ENCODE data around the gene FGD5.

Gene FGD5

GRCh38 chr3:14913071-14913925 is 94.5 kb downstream of the FGD5 start:
- H3K9me3 ChIP-seq (ENCODE audit: control insufficient read depth, low read length) = no peaks in the 10 kb centered on the region
- no peak overlapping the region for H2AK5ac ChIP-seq (ENCODE audit: low read length, severe bottlenecking)
- no peak overlapping the region for H2BK12ac ChIP-seq (ENCODE audit: low read length in 2 of 2)
- H3K14ac ChIP-seq (ENCODE audit: low read length in 2 of 2) = peak overlapping the region in 1 of 2 experiments; percentile 57
- no peak overlapping the region for H4K91ac ChIP-seq (ENCODE audit: low read length)
- WGBS = 71% methylated on average over 9 of the region's 10 CpGs
- peak overlapping the region; percentile 16 for H3K4me2 ChIP-seq (ENCODE audit: low read length, poor library complexity, severe bottlenecking)
- H3K36me3 ChIP-seq (ENCODE audit: control insufficient read depth in 1 of 2, insufficient read depth in 2 of 2, low read depth in 1 of 2, low read length in 2 of 2) = no peaks in the 10 kb centered on the region
- H3K4me1 ChIP-seq (ENCODE audit: control insufficient read depth, insufficient read depth, low read depth, low read length) = no peaks in the 10 kb centered on the region
- H2AFZ ChIP-seq (ENCODE audit: low read depth, low read length) = no peak overlapping the region
- no peaks in the 10 kb centered on the region for H3K79me1 ChIP-seq (replicated peaks; ENCODE audit: low read length, poor library complexity, severe bottlenecking)
- H2BK120ac ChIP-seq (ENCODE audit: low read depth, low read length) = no peak overlapping the region
- no peak for DNase-seq
- no peak overlapping the region for H3K4ac ChIP-seq (ENCODE audit: low read depth in 1 of 2, low read length in 2 of 2)
- peaks cover 48 to 55% of the 10 kb centered on the region in 2 experiments for H3K27me3 ChIP-seq (ENCODE audit: control insufficient read depth in 1 of 2, insufficient read depth in 1 of 2, low read length in 2 of 2)
- no peak overlapping the region for H3K27ac ChIP-seq (ENCODE audit: low read length, poor library complexity, severe bottlenecking)
- no peak overlapping the region for H3K23ac ChIP-seq (ENCODE audit: low read length in 2 of 2)
- no peak overlapping the region for H3K9ac ChIP-seq (ENCODE audit: low read length)
- no peak overlapping the region for H3K4me3 ChIP-seq (ENCODE audit: insufficient read depth in 1 of 2, low read depth in 1 of 2, low read length in 2 of 2)
- H3K18ac ChIP-seq (ENCODE audit: low read depth in 1 of 2, low read length in 2 of 2) = no peak overlapping the region
- no peak overlapping the region for H4K8ac ChIP-seq (ENCODE audit: low read length)
- H2BK5ac ChIP-seq (ENCODE audit: low read depth, low read length, poor library complexity, severe bottlenecking) = no peak overlapping the region
- no peak overlapping the region for H2BK15ac ChIP-seq (ENCODE audit: low read depth, poor library complexity, severe bottlenecking)

GRCh38 chr3:14913926-14914778 is 95.4 kb downstream of the FGD5 start:
- H3K4ac ChIP-seq (ENCODE audit: low read depth in 1 of 2, low read length in 2 of 2) = no peak overlapping the region
- peaks cover 49 to 55% of the 10 kb centered on the region in 2 experiments for H3K27me3 ChIP-seq (ENCODE audit: control insufficient read depth in 1 of 2, insufficient read depth in 1 of 2, low read length in 2 of 2)
- no peak overlapping the region for H2AK5ac ChIP-seq (ENCODE audit: low read length, severe bottlenecking)
- 89% methylated on average over 14 of the region's 14 CpGs for WGBS
- no peak overlapping the region for H2AFZ ChIP-seq (ENCODE audit: low read depth, low read length)
- H4K91ac ChIP-seq (ENCODE audit: low read length) = no peak overlapping the region
- H3K18ac ChIP-seq (ENCODE audit: low read depth in 1 of 2, low read length in 2 of 2) = no peak overlapping the region
- H4K8ac ChIP-seq (ENCODE audit: low read length) = no peak overlapping the region
- H3K79me1 ChIP-seq (replicated peaks; ENCODE audit: low read length, poor library complexity, severe bottlenecking) = no peaks in the 10 kb centered on the region
- no peak overlapping the region for H3K4me3 ChIP-seq (ENCODE audit: insufficient read depth in 1 of 2, low read depth in 1 of 2, low read length in 2 of 2)
- no peak overlapping the region for H2BK12ac ChIP-seq (ENCODE audit: low read length in 2 of 2)
- H3K4me2 ChIP-seq (ENCODE audit: low read length, poor library complexity, severe bottlenecking) = no peak overlapping the region
- no peak overlapping the region for H3K14ac ChIP-seq (ENCODE audit: low read length in 2 of 2)
- H3K36me3 ChIP-seq (ENCODE audit: control insufficient read depth in 1 of 2, insufficient read depth in 2 of 2, low read depth in 1 of 2, low read length in 2 of 2) = no peaks in the 10 kb centered on the region
- H2BK15ac ChIP-seq (ENCODE audit: low read depth, poor library complexity, severe bottlenecking) = no peak overlapping the region
- no peak overlapping the region for H3K9ac ChIP-seq (ENCODE audit: low read length)
- H3K23ac ChIP-seq (ENCODE audit: low read length in 2 of 2) = no peak overlapping the region
- H3K9me3 ChIP-seq (ENCODE audit: control insufficient read depth, low read length) = no peaks in the 10 kb centered on the region
- H3K4me1 ChIP-seq (ENCODE audit: control insufficient read depth, insufficient read depth, low read depth, low read length) = no peaks in the 10 kb centered on the region
- no peak overlapping the region for H2BK120ac ChIP-seq (ENCODE audit: low read depth, low read length)
- DNase-seq = no peak
- H3K27ac ChIP-seq (ENCODE audit: low read length, poor library complexity, severe bottlenecking) = no peak overlapping the region
- H2BK5ac ChIP-seq (ENCODE audit: low read depth, low read length, poor library complexity, severe bottlenecking) = no peak overlapping the region

GRCh38 chr3:14914779-14915117 is 96.0 kb downstream of the FGD5 start:
- no peak for DNase-seq
- H3K4me1 ChIP-seq (ENCODE audit: control insufficient read depth, insufficient read depth, low read depth, low read length) = no peaks in the 10 kb centered on the region
- no peak overlapping the region for H2AFZ ChIP-seq (ENCODE audit: low read depth, low read length)
- H3K27ac ChIP-seq (ENCODE audit: low read length, poor library complexity, severe bottlenecking) = no peak overlapping the region
- H3K14ac ChIP-seq (ENCODE audit: low read length in 2 of 2) = no peak overlapping the region
- H2BK15ac ChIP-seq (ENCODE audit: low read depth, poor library complexity, severe bottlenecking) = no peak overlapping the region
- no peaks in the 10 kb centered on the region for H3K9me3 ChIP-seq (ENCODE audit: control insufficient read depth, low read length)
- 80% methylated on average over 5 of the region's 6 CpGs for WGBS
- H3K9ac ChIP-seq (ENCODE audit: low read length) = no peak overlapping the region
- no peak overlapping the region for H4K8ac ChIP-seq (ENCODE audit: low read length)
- no peak overlapping the region for H4K91ac ChIP-seq (ENCODE audit: low read length)
- H3K79me1 ChIP-seq (replicated peaks; ENCODE audit: low read length, poor library complexity, severe bottlenecking) = no peaks in the 10 kb centered on the region
- H3K23ac ChIP-seq (ENCODE audit: low read length in 2 of 2) = no peak overlapping the region
- no peak overlapping the region for H2AK5ac ChIP-seq (ENCODE audit: low read length, severe bottlenecking)
- peaks cover 49 to 55% of the 10 kb centered on the region in 2 experiments for H3K27me3 ChIP-seq (ENCODE audit: control insufficient read depth in 1 of 2, insufficient read depth in 1 of 2, low read length in 2 of 2)
- no peak overlapping the region for H3K18ac ChIP-seq (ENCODE audit: low read depth in 1 of 2, low read length in 2 of 2)
- H2BK5ac ChIP-seq (ENCODE audit: low read depth, low read length, poor library complexity, severe bottlenecking) = no peak overlapping the region
- no peak overlapping the region for H3K4me2 ChIP-seq (ENCODE audit: low read length, poor library complexity, severe bottlenecking)
- H3K4ac ChIP-seq (ENCODE audit: low read depth in 1 of 2, low read length in 2 of 2) = no peak overlapping the region
- no peak overlapping the region for H2BK12ac ChIP-seq (ENCODE audit: low read length in 2 of 2)
- H2BK120ac ChIP-seq (ENCODE audit: low read depth, low read length) = no peak overlapping the region
- H3K4me3 ChIP-seq (ENCODE audit: insufficient read depth in 1 of 2, low read depth in 1 of 2, low read length in 2 of 2) = no peak overlapping the region
- no peaks in the 10 kb centered on the region for H3K36me3 ChIP-seq (ENCODE audit: control insufficient read depth in 1 of 2, insufficient read depth in 2 of 2, low read depth in 1 of 2, low read length in 2 of 2)

- 89% methylated on average over 3 of the region's 3 CpGs for WGBS
- Histone ChIP-seq H3K4ac (ENCODE audit: low read depth in 1 of 2, low read length in 2 of 2) (no peak overlapping the region), H3K36me3 (ENCODE audit: control insufficient read depth in 1 of 2, insufficient read depth in 2 of 2, low read depth in 1 of 2, low read length in 2 of 2) (no peaks in the 10 kb centered on the region), H3K4me3 (ENCODE audit: insufficient read depth in 1 of 2, low read depth in 1 of 2, low read length in 2 of 2) (no peak overlapping the region), H4K91ac (ENCODE audit: low read length) (no peak overlapping the region), H2AK5ac (ENCODE audit: low read length, severe bottlenecking) (no peak overlapping the region), H3K18ac (ENCODE audit: low read depth in 1 of 2, low read length in 2 of 2) (no peak overlapping the region), H3K23ac (ENCODE audit: low read length in 2 of 2) (no peak overlapping the region), H2BK5ac (ENCODE audit: low read depth, low read length, poor library complexity, severe bottlenecking) (no peak overlapping the region), H2BK120ac (ENCODE audit: low read depth, low read length) (no peak overlapping the region), H2BK15ac (ENCODE audit: low read depth, poor library complexity, severe bottlenecking) (no peak overlapping the region), H2AFZ (ENCODE audit: low read depth, low read length) (no peak overlapping the region), H3K4me2 (ENCODE audit: low read length, poor library complexity, severe bottlenecking) (no peak overlapping the region), H3K9me3 (ENCODE audit: control insufficient read depth, low read length) (no peaks in the 10 kb centered on the region), H3K4me1 (ENCODE audit: control insufficient read depth, insufficient read depth, low read depth, low read length) (no peaks in the 10 kb centered on the region), H3K14ac (ENCODE audit: low read length in 2 of 2) (no peak overlapping the region), H3K9ac (ENCODE audit: low read length) (no peak overlapping the region), H3K27me3 (ENCODE audit: control insufficient read depth in 1 of 2, insufficient read depth in 1 of 2, low read length in 2 of 2) (peaks cover 49 to 58% of the 10 kb centered on the region in 2 experiments), H3K27ac (ENCODE audit: low read length, poor library complexity, severe bottlenecking) (no peak overlapping the region), H2BK12ac (ENCODE audit: low read length in 2 of 2) (no peak overlapping the region), H4K8ac (ENCODE audit: low read length) (no peak overlapping the region), H3K79me1 (replicated peaks; ENCODE audit: low read length, poor library complexity, severe bottlenecking) (no peaks in the 10 kb centered on the region)
- DNase-seq = no peak
These were observed 97.0 kb downstream of the FGD5 start for GRCh38 chr3:14915636-14916222.
